Stomach smooth muscle (tissue), 2 donors: ENCODE results near the gene C10orf95.

Experiments used
- H3K27ac ChIP-seq: one replicate; pipeline ENCODE4 v1.7.0; 2013; ENCODE audit warnings: mild to moderate bottlenecking, low read length, inconsistent platforms
- H3K27me3 ChIP-seq, 2 donors: one replicate each; pipeline ENCODE4 v1.7.0; 2013; ENCODE audit warnings: low read length in 2 of 2; ENCODE audit not compliant: insufficient read depth in 2 of 2, control insufficient read depth in 1 of 2
- H3K36me3 ChIP-seq, 2 donors: one replicate each; pipeline ENCODE4 v1.7.0; 2013; ENCODE audit warnings: low read length in 2 of 2; ENCODE audit not compliant: control insufficient read depth in 2 of 2, insufficient read depth in 2 of 2
- H3K4me1 ChIP-seq: one replicate; pipeline ENCODE4 v1.7.0; 2013; ENCODE audit warnings: low read length; ENCODE audit not compliant: control insufficient read depth, insufficient read depth
- H3K4me3 ChIP-seq, 2 donors: one replicate each; pipeline ENCODE4 v1.7.0; 2013; ENCODE audit warnings: low read length in 2 of 2
- H3K9ac ChIP-seq, 2 donors: one replicate each; pipeline ENCODE4 v1.7.0; 2013; ENCODE audit warnings: low read length in 2 of 2, mild to moderate bottlenecking in 1 of 2
- H3K9me3 ChIP-seq, 2 donors: one replicate each; pipeline ENCODE4 v1.7.0; 2013; ENCODE audit warnings: low read length in 2 of 2; ENCODE audit not compliant: control insufficient read depth in 2 of 2
- donor health status: healthy.
- donor health status: Pancreatic carcinoma.

The C10orf95 gene

GRCh38 chr10:102407425-102408130 is 43.8 kb downstream of the C10orf95 start:
- H3K9me3 ChIP-seq: no peaks in the 10 kb centered on the region
- H3K9ac ChIP-seq: peak overlapping the region; percentile 98 to 100
- H3K36me3 ChIP-seq: peaks cover 6 to 12% of the 10 kb centered on the region in 2 donors
- H3K27me3 ChIP-seq: peaks cover 8 to 21% of the 10 kb centered on the region in 2 donors
- H3K27ac ChIP-seq: peak overlapping the region; percentile 100
- H3K4me3 ChIP-seq: peak overlapping the region; percentile 79 to 82
- H3K4me1 ChIP-seq: peaks cover 66% of the 10 kb centered on the region

- Histone ChIP-seq H3K27ac (peak overlapping the region; percentile 100), H3K27me3 (peaks cover 3 to 17% of the 10 kb centered on the region in 2 donors), H3K9me3 (no peaks in the 10 kb centered on the region), H3K9ac (peak overlapping the region; percentile 98 to 100), H3K36me3 (peaks cover 6 to 19% of the 10 kb centered on the region in 2 donors), H3K4me3 (peak overlapping the region; percentile 27 to 82), H3K4me1 (peaks cover 73% of the 10 kb centered on the region)
Observed at GRCh38 chr10:102406815-102407214, 44.5 kb downstream of the C10orf95 start.

GRCh38 chr10:102405632-102406031 is 45.7 kb downstream of the C10orf95 start:
- peaks cover 79% of the 10 kb centered on the region for H3K4me1 ChIP-seq
- peak overlapping the region; percentile 100 for H3K27ac ChIP-seq
- peaks cover 3 to 9% of the 10 kb centered on the region in 2 donors for H3K27me3 ChIP-seq
- peak overlapping the region; percentile 66 to 100 for H3K9ac ChIP-seq
- no peaks in the 10 kb centered on the region for H3K9me3 ChIP-seq
- H3K4me3 ChIP-seq: peak overlapping the region; percentile 1 to 22
- H3K36me3 ChIP-seq: peaks cover 12 to 27% of the 10 kb centered on the region in 2 donors

GRCh38 chr10:102405108-102405571 is 46.2 kb downstream of the C10orf95 start:
- H3K4me1 ChIP-seq: peaks cover 79% of the 10 kb centered on the region
- H3K36me3 ChIP-seq: peaks cover 17 to 30% of the 10 kb centered on the region in 2 donors
- peak overlapping the region; percentile 100 for H3K27ac ChIP-seq
- H3K9me3 ChIP-seq: no peaks in the 10 kb centered on the region
- H3K27me3 ChIP-seq: peaks cover 3 to 8% of the 10 kb centered on the region in 2 donors
- peak overlapping the region in 1 of 2 donors; percentile 1 for H3K4me3 ChIP-seq
- peak overlapping the region in 1 of 2 donors; percentile 100 for H3K9ac ChIP-seq

GRCh38 chr10:102404361-102405107 is 46.8 kb downstream of the C10orf95 start:
- Histone ChIP-seq H3K27ac (peak overlapping the region; percentile 100), H3K9ac (peak overlapping the region in 1 of 2 donors; percentile 36), H3K9me3 (no peaks in the 10 kb centered on the region), H3K27me3 (peaks cover 3 to 5% of the 10 kb centered on the region in 2 donors), H3K4me3 (no peak overlapping the region), H3K36me3 (peaks cover 21 to 31% of the 10 kb centered on the region in 2 donors), H3K4me1 (peaks cover 79% of the 10 kb centered on the region)

- Histone ChIP-seq H3K27me3 (peaks cover 3 to 4% of the 10 kb centered on the region in 2 donors), H3K36me3 (peaks cover 26 to 32% of the 10 kb centered on the region in 2 donors), H3K9ac (peak overlapping the region; percentile 51 to 58), H3K4me3 (peak overlapping the region in 1 of 2 donors; percentile 8), H3K4me1 (peaks cover 87% of the 10 kb centered on the region), H3K9me3 (no peaks in the 10 kb centered on the region), H3K27ac (peak overlapping the region; percentile 100)
Observed at GRCh38 chr10:102403115-102403514, 48.2 kb downstream of the C10orf95 start.

- H3K27ac ChIP-seq: peak overlapping the region; percentile 100
- no peaks in the 10 kb centered on the region for H3K9me3 ChIP-seq
- H3K9ac ChIP-seq: peak overlapping the region; percentile 36 to 51
- no peak overlapping the region for H3K4me3 ChIP-seq
- no peaks in the 10 kb centered on the region for H3K27me3 ChIP-seq
- H3K4me1 ChIP-seq: peaks cover 87% of the 10 kb centered on the region
- H3K36me3 ChIP-seq: peaks cover 30 to 38% of the 10 kb centered on the region in 2 donors
Observed at GRCh38 chr10:102402512-102402896, 48.8 kb downstream of the C10orf95 start.

- H3K36me3 ChIP-seq: peaks cover 32 to 41% of the 10 kb centered on the region in 2 donors
- no peaks in the 10 kb centered on the region for H3K27me3 ChIP-seq
- H3K4me3 ChIP-seq: peak overlapping the region in 1 of 2 donors; percentile 22
- H3K9me3 ChIP-seq: no peaks in the 10 kb centered on the region
- peaks cover 92% of the 10 kb centered on the region for H3K4me1 ChIP-seq
- H3K9ac ChIP-seq: peak overlapping the region; percentile 29 to 51
- peak overlapping the region; percentile 100 for H3K27ac ChIP-seq
Observed at GRCh38 chr10:102401735-102402511, 49.4 kb downstream of the C10orf95 start.

GRCh38 chr10:102401342-102401654 is 50.0 kb downstream of the C10orf95 start:
- H3K4me1 ChIP-seq: peaks cover 96% of the 10 kb centered on the region
- H3K4me3 ChIP-seq: no peak overlapping the region
- no peaks in the 10 kb centered on the region for H3K9me3 ChIP-seq
- H3K36me3 ChIP-seq: peaks cover 34 to 43% of the 10 kb centered on the region in 2 donors
- peak overlapping the region in 1 of 2 donors; percentile 29 for H3K9ac ChIP-seq
- H3K27me3 ChIP-seq: no peaks in the 10 kb centered on the region
- peak overlapping the region; percentile 100 for H3K27ac ChIP-seq

GRCh38 chr10:102400598-102401341 is 50.6 kb downstream of the C10orf95 start:
- Histone ChIP-seq H3K9ac (no peak overlapping the region), H3K4me3 (no peak overlapping the region), H3K27ac (peak overlapping the region; percentile 100), H3K9me3 (no peaks in the 10 kb centered on the region), H3K36me3 (peaks cover 34 to 43% of the 10 kb centered on the region in 2 donors), H3K27me3 (no peaks in the 10 kb centered on the region), H3K4me1 (peaks cover 96% of the 10 kb centered on the region)
